Activated CD4-positive, alpha-beta T cell treated with anti-CD3 and anti-CD28 coated beads for 48 hours (primary cell): ENCODE measurements around the gene SNRNP25.

Source experiments
- DNase-seq: peaks from one replicate; pipeline ENCODE4 v3.0.0-alpha.2; 2020

Gene SNRNP25

GRCh38 chr16:63998-64913 lies 10.6 kb downstream of the SNRNP25 start:
- no peak for DNase-seq

- no peak for DNase-seq
Observed at GRCh38 chr16:64914-65255, 11.3 kb downstream of the SNRNP25 start.

GRCh38 chr16:65745-66144 lies 12.1 kb downstream of the SNRNP25 start:
- peak; percentile 93 for DNase-seq

GRCh38 chr16:66309-67182 lies 12.9 kb downstream of the SNRNP25 start:
- no peak for DNase-seq

- DNase-seq = no peak
Observed at GRCh38 chr16:67183-67791, 13.7 kb downstream of the SNRNP25 start.

- no peak for DNase-seq
Observed at GRCh38 chr16:67884-68789, 14.5 kb downstream of the SNRNP25 start.

- no peak for DNase-seq
Observed at GRCh38 chr16:69181-69580, 15.6 kb downstream of the SNRNP25 start.

GRCh38 chr16:71210-71539 lies 17.5 kb downstream of the SNRNP25 start:
- DNase-seq = no peak

- DNase-seq = no peak
Observed at GRCh38 chr16:71540-72401, 18.1 kb downstream of the SNRNP25 start.

GRCh38 chr16:72561-73548 lies 19.2 kb downstream of the SNRNP25 start, which contains the start of gene RHBDF1:
Gene RHBDF1, minus strand, starts transcription at chr16:72631. Its CDS starts 7,616 bp downstream, at chr16:65015.
- no peak for DNase-seq

GRCh38 chr16:74051-74746 lies 20.6 kb downstream of the SNRNP25 start:
- no peak for DNase-seq

- DNase-seq = no peak
Observed at GRCh38 chr16:74747-75334, 21.2 kb downstream of the SNRNP25 start.

GRCh38 chr16:75580-76501 lies 22.2 kb downstream of the SNRNP25 start:
- no peak for DNase-seq

GRCh38 chr16:76535-77272 lies 23.1 kb downstream of the SNRNP25 start:
- DNase-seq = peak; percentile 28

- peak; percentile 57 for DNase-seq
Observed at GRCh38 chr16:77273-77806, 23.7 kb downstream of the SNRNP25 start.

GRCh38 chr16:77807-78443 lies 24.3 kb downstream of the SNRNP25 start, which contains the start of gene MPG:
Gene MPG, plus strand, starts transcription at chr16:78225. Its CDS starts 85 bp downstream, at chr16:78310.
- peak; percentile 85 for DNase-seq
